CD14-positive monocyte (primary cell): ENCODE measurements around the gene ACTA2. TPM values are rescaled to one million over a fixed set of nuclear protein-coding genes. Genes with fewer than 3 reads are reported as not detected.

Experiments
- DNase-seq, 3 donors: peaks; one replicate each; pipeline ENCODE4 v3.0.0-alpha.2; 2011 to 2022
- H2AFZ ChIP-seq: 2 replicates; pipeline ENCODE4 v1.6.0; 2012; ENCODE audit warnings: mild to moderate bottlenecking, low read depth, low read length, inconsistent platforms; ENCODE audit not compliant: insufficient read depth, poor library complexity, severe bottlenecking
- H3K27ac ChIP-seq, 2 donors: 1 replicate in 1 of 2; 2 replicates in 1 of 2; pipeline ENCODE4 v1.5.1; 2012 to 2013; ENCODE audit warnings: low read length in 2 of 2, control low read depth in 1 of 2, inconsistent platforms in 1 of 2, low read depth in 1 of 2, mild to moderate bottlenecking in 1 of 2
- H3K27me3 ChIP-seq, 2 donors: one replicate each; pipeline versions ENCODE4 v1.6.0 to v1.6.1; 2011 to 2013; ENCODE audit warnings: low read length in 2 of 2; ENCODE audit not compliant: control insufficient read depth in 2 of 2, insufficient read depth in 2 of 2
- H3K36me3 ChIP-seq, 2 donors: replicated peaks in 1 of 2; 1 replicate in 1 of 2; 2 replicates in 1 of 2; pipeline versions ENCODE4 v1.5.1 to v1.6.1; 2012 to 2013; ENCODE audit warnings: low read length in 2 of 2, control low read depth in 1 of 2, inconsistent platforms in 1 of 2, mild to moderate bottlenecking in 1 of 2; ENCODE audit not compliant: insufficient read depth in 2 of 2, control insufficient read depth in 1 of 2
- H3K4me1 ChIP-seq, 2 donors: 1 replicate in 1 of 2; 2 replicates in 1 of 2; pipeline versions ENCODE4 v1.5.1 to v1.6.1; 2012 to 2013; ENCODE audit warnings: low read length in 2 of 2, control low read depth in 1 of 2, inconsistent platforms in 1 of 2, mild to moderate bottlenecking in 1 of 2, moderate library complexity in 1 of 2; ENCODE audit not compliant: insufficient read depth in 2 of 2, control insufficient read depth in 1 of 2
- H3K4me2 ChIP-seq: replicated peaks from 2 replicates; pipeline ENCODE3; 2012; ENCODE audit warnings: low read length, moderate library complexity, mild to moderate bottlenecking; ENCODE audit not compliant: poor library complexity, severe bottlenecking; ENCODE audit errors: extremely low read depth
- H3K4me3 ChIP-seq, 3 experiments: fragments of 200-600 bp in 1 of 3; sonication (generic) in 1 of 3; replicated peaks in 1 of 3; 1 replicate in 2 of 3; 2 replicates in 1 of 3; pipeline ENCODE4 v1.5.1; 2011 to 2013; ENCODE audit warnings: low read length in 3 of 3, mild to moderate bottlenecking in 3 of 3, control low read depth in 2 of 3, low read depth in 2 of 3, inconsistent platforms in 1 of 3, moderate library complexity in 1 of 3
- H3K79me2 ChIP-seq: 2 replicates; pipeline ENCODE4 v1.6.0; 2012; ENCODE audit warnings: mild to moderate bottlenecking, control low read depth, inconsistent platforms, low read length, moderate library complexity; ENCODE audit not compliant: insufficient read depth
- H3K9ac ChIP-seq: 2 replicates; pipeline ENCODE4 v1.6.0; 2017; ENCODE audit warnings: low read length, mild to moderate bottlenecking; ENCODE audit not compliant: insufficient read depth, poor library complexity, severe bottlenecking
- H3K9me3 ChIP-seq, 2 donors: replicated peaks in 1 of 2; 1 replicate in 1 of 2; 2 replicates in 1 of 2; pipeline versions ENCODE4 v1.5.1 to v1.6.1; 2012 to 2013; ENCODE audit warnings: low read length in 2 of 2, control low read depth in 1 of 2; ENCODE audit not compliant: control insufficient read depth in 1 of 2, insufficient read depth in 1 of 2
- H4K20me1 ChIP-seq: 2 replicates; pipeline ENCODE4 v1.6.0; 2012; ENCODE audit warnings: mild to moderate bottlenecking, low read length, control low read depth, moderate library complexity; ENCODE audit not compliant: insufficient read depth
- H3K27ac Mint-ChIP-seq, 7 donors: one replicate each; pipeline ENCODE4 v1.8.0; 2020; ENCODE audit warnings: mild to moderate bottlenecking in 7 of 7, mixed read lengths in 7 of 7, moderate library complexity in 6 of 7, inconsistent platforms in 2 of 7
- H3K27me3 Mint-ChIP-seq, 3 donors: one replicate each; pipeline ENCODE4 v1.8.0; 2021 to 2022; ENCODE audit warnings: low read depth in 3 of 3, mild to moderate bottlenecking in 3 of 3, mixed read lengths in 3 of 3, moderate library complexity in 3 of 3, inconsistent platforms in 1 of 3
- H3K36me3 Mint-ChIP-seq, 2 donors: one replicate each; pipeline ENCODE4 v1.8.0; 2020; ENCODE audit warnings: mixed read lengths in 2 of 2, inconsistent platforms in 1 of 2, mild to moderate bottlenecking in 1 of 2
- H3K4me1 Mint-ChIP-seq: one replicate; pipeline ENCODE4 v1.8.0; 2020; ENCODE audit warnings: mild to moderate bottlenecking, mixed read lengths
- H3K4me3 Mint-ChIP-seq, 2 donors: one replicate each; pipeline ENCODE4 v1.8.0; 2020; ENCODE audit warnings: mild to moderate bottlenecking in 2 of 2, mixed read lengths in 2 of 2, moderate library complexity in 1 of 2
- H3K9me3 Mint-ChIP-seq, 7 donors: one replicate each; pipeline ENCODE4 v1.8.0; 2020 to 2022; ENCODE audit warnings: mixed read lengths in 7 of 7, mild to moderate bottlenecking in 6 of 7, moderate library complexity in 6 of 7, inconsistent platforms in 2 of 7
- WGBS: methylation state at CpG from one replicate; pipeline ENCODE4 v1.1.5; 2013; ENCODE audit warnings: missing lambda C conversion rate; ENCODE audit not compliant: insufficient coverage; 5-methylcytosine and 5-hydroxymethylcytosine counted together
- intact Hi-C, 2 donors: fragments of 100-400 bp; cut with micrococcal nuclease; formaldehyde crosslinking; loops; one replicate each; pipeline versions ENCODE4 v1.15.0 to v1.15.1; 2023
- polyA plus RNA-seq, 3 donors: library from polyadenylated mRNA; depleted of rRNA in 1 of 3; unstranded in 2 of 3; stranded (reverse) in 1 of 3; fragments of 300-500 nt in 2 of 3; fragments of >200 nt in 1 of 3; fragmentation: Illumina TruSeq in 2 of 3; gene quantifications; 1 replicate in 2 of 3; 2 replicates in 1 of 3; pipeline ENCODE4 v1.2.3, GENCODE V29; 2012 to 2021
- TF ChIP-seq, protein P1 (sequence below): fragments of 200-600 bp; IDR thresholded peaks from one replicate; pipeline ENCODE4 v1.8.0; 2022; ENCODE audit warnings: antibody characterized with exemption, mild to moderate bottlenecking

The ACTA2 gene
- polyA plus RNA-seq, 3 donors = 4.4 to 12.3 (median 6.8) TPM

DNA sequence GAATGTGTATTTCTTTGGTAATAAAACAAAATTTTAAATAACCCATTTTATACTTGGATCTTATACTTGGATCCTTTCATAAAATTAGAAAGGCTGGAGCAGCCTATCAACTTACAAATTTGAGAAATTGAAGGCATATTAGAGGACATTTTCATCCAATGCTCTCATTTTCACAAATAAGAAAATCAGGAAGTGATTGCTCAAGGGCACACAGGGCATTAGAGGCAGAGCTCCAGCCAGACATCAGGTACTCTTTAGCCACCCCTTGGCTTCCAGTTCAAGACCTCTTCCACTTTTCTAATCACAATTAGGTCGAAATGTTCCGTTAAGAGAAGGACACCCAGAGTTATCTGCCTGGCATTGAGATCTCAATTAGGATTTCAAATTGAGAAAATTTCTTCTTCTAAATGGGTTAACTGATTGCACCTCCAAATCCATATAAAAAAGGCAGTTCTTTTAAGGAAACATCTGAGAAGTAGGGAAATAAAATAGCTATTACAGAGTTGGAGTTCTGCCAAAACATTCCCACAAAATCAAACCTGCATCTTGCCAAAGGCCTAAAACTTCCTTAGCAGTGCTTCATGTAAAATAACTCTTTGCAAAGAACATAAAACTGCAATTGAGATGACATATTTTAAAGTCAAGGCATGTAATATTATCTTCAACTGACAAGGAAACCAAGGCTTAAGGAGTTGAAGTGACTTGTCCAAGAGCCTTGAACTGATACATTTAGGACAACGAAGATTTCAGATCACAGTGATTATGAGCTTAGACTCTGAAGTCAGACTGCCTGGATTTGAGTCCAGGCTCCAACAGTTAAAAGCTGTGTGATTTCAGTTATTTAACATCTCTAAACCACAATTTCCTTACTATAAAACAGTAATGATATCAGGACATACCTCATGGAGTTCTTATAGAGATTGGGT is 2.4 kb downstream of the ACTA2 start:
- H3K9me3 ChIP-seq = peaks cover 0 to 3% of the 10 kb centered on the region in 2 donors
- Mint-ChIP-seq H3K36me3 (no peaks in the 10 kb centered on the region), H3K27ac (no peak overlapping the region), H3K9me3 (peaks cover 2 to 12% (median 6%) of the 10 kb centered on the region in 7 donors), H3K4me3 (no peak overlapping the region), H3K27me3 (no peaks in the 10 kb centered on the region), H3K4me1 (peaks cover 32% of the 10 kb centered on the region)
- H3K4me3 ChIP-seq = no peak overlapping the region
- WGBS = no CpG with 5 or more reads among the region's 3 CpGs
- no peaks in the 10 kb centered on the region for H3K79me2 ChIP-seq
- no peak overlapping the region for H3K27ac ChIP-seq
- H4K20me1 ChIP-seq = no peaks in the 10 kb centered on the region
- TF ChIP-seq, protein P1, sequence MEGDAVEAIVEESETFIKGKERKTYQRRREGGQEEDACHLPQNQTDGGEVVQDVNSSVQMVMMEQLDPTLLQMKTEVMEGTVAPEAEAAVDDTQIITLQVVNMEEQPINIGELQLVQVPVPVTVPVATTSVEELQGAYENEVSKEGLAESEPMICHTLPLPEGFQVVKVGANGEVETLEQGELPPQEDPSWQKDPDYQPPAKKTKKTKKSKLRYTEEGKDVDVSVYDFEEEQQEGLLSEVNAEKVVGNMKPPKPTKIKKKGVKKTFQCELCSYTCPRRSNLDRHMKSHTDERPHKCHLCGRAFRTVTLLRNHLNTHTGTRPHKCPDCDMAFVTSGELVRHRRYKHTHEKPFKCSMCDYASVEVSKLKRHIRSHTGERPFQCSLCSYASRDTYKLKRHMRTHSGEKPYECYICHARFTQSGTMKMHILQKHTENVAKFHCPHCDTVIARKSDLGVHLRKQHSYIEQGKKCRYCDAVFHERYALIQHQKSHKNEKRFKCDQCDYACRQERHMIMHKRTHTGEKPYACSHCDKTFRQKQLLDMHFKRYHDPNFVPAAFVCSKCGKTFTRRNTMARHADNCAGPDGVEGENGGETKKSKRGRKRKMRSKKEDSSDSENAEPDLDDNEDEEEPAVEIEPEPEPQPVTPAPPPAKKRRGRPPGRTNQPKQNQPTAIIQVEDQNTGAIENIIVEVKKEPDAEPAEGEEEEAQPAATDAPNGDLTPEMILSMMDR = no peak
- H3K27me3 ChIP-seq = no peaks in the 10 kb centered on the region
- no peak overlapping the region for H3K9ac ChIP-seq
- DNase-seq = peak in 2 of 3 donors; percentile 23 to 39
- H3K4me2 ChIP-seq = no peak overlapping the region
- H3K4me1 ChIP-seq = peaks cover 10 to 18% of the 10 kb centered on the region in 2 donors
- H3K36me3 ChIP-seq = no peaks in the 10 kb centered on the region
- H2AFZ ChIP-seq = no peak overlapping the region
- intact Hi-C loops = no loop called here

DNA sequence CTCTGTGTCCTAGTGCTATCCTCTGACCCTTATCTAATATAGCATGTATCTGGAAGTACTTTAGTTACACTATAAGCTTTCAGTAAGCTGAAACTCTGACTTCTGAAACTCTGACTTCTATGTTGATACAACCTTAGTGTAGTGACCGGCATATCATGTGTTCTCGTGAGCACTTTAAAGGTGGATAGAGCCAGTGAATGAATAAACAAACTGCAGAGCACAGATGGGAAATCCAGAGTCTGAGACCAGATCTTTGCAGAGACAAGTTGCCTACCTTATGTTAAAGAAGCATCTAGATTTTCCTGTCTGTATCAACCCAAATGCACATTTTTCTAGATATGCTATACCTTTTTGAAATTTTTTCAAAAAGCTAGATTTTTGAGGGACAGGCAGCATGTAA is 3.5 kb downstream of the ACTA2 start:
- DNase-seq = no peak
- Histone ChIP-seq H3K27me3 (no peaks in the 10 kb centered on the region), H3K4me3 (no peak overlapping the region), H2AFZ (no peak overlapping the region), H3K79me2 (no peaks in the 10 kb centered on the region), H3K4me1 (peaks cover 21 to 29% of the 10 kb centered on the region in 2 donors), H3K9ac (no peak overlapping the region), H3K9me3 (peaks cover 0 to 3% of the 10 kb centered on the region in 2 donors), H3K27ac (no peak overlapping the region), H3K36me3 (no peaks in the 10 kb centered on the region), H4K20me1 (no peaks in the 10 kb centered on the region), H3K4me2 (no peak overlapping the region)
- Mint-ChIP-seq H3K36me3 (peaks cover 0 to under 1% of the 10 kb centered on the region in 2 donors), H3K9me3 (peaks cover 2 to 8% (median 5%) of the 10 kb centered on the region in 7 donors), H3K27me3 (no peaks in the 10 kb centered on the region), H3K4me3 (no peak overlapping the region), H3K4me1 (peaks cover 43% of the 10 kb centered on the region), H3K27ac (no peak overlapping the region)
- intact Hi-C loops = no loop called here
- TF ChIP-seq, protein P1 = no peak
- 100% methylated on average over 2 of the region's 2 CpGs for WGBS
